Raji (cell line): ENCODE results near the gene FHIT.

Experiments
- POLR2A ChIP-seq: IDR thresholded peaks from 2 replicates; pipeline ENCODE4 v1.6.1; 2011; ENCODE audit warnings: low read depth, low read length, control low read depth; ENCODE audit not compliant: insufficient read depth

Gene FHIT

GRCh38 chr3:60219501-60219900, 1031.8 kb downstream of the FHIT start:
- no peak for TF ChIP-seq POLR2A

GRCh38 chr3:60217156-60217911, 1033.9 kb downstream of the FHIT start:
- no peak for TF ChIP-seq POLR2A

- no peak for TF ChIP-seq POLR2A
Observed at GRCh38 chr3:60216462-60217075, 1034.7 kb downstream of the FHIT start.

- TF ChIP-seq POLR2A: no peak
Observed at GRCh38 chr3:60215946-60216345, 1035.3 kb downstream of the FHIT start.

GRCh38 chr3:60207905-60208304, 1043.3 kb downstream of the FHIT start:
- no peak for TF ChIP-seq POLR2A

- no peak for TF ChIP-seq POLR2A
Observed at GRCh38 chr3:60206206-60206605, 1045.0 kb downstream of the FHIT start.

GRCh38 chr3:60202052-60202726, 1049.1 kb downstream of the FHIT start:
- TF ChIP-seq POLR2A: no peak

GRCh38 chr3:60199306-60199705, 1051.9 kb downstream of the FHIT start:
- no peak for TF ChIP-seq POLR2A

GRCh38 chr3:60198179-60198720, 1053.0 kb downstream of the FHIT start:
- TF ChIP-seq POLR2A: no peak

- no peak for TF ChIP-seq POLR2A
Observed at GRCh38 chr3:60192297-60193114, 1058.7 kb downstream of the FHIT start.

- no peak for TF ChIP-seq POLR2A
Observed at GRCh38 chr3:60190073-60190472, 1061.2 kb downstream of the FHIT start.

- TF ChIP-seq POLR2A: no peak
Observed at GRCh38 chr3:60189304-60189703, 1061.9 kb downstream of the FHIT start.

GRCh38 chr3:60188803-60189202, 1062.4 kb downstream of the FHIT start:
- no peak for TF ChIP-seq POLR2A

GRCh38 chr3:60187343-60187742, 1063.9 kb downstream of the FHIT start:
- no peak for TF ChIP-seq POLR2A

- TF ChIP-seq POLR2A: no peak
Observed at GRCh38 chr3:60186359-60186758, 1064.9 kb downstream of the FHIT start.
